Measurements from ENCODE around the gene SLC18A3.

DNA sequence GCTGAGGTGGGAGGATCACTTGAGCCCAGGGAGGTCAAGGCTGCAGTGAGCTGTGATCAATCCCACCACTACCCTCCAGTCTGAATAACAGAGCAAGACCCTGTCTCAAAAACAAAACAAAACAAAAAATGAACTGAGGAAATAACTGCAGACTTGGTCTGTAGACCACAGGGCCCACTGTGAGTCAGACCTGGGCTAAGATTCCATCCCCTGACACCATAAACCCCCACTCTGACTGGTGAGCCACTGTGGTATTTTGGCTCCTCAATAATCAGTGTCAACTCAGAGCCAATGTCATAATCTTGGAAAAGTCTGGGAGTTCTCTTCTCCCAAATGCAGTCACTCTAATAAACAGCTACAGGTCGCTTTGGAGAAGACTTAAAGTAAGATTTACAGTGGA is 47.2 kb upstream of the SLC18A3 start:
- TF ChIP-seq, protein P1, sequence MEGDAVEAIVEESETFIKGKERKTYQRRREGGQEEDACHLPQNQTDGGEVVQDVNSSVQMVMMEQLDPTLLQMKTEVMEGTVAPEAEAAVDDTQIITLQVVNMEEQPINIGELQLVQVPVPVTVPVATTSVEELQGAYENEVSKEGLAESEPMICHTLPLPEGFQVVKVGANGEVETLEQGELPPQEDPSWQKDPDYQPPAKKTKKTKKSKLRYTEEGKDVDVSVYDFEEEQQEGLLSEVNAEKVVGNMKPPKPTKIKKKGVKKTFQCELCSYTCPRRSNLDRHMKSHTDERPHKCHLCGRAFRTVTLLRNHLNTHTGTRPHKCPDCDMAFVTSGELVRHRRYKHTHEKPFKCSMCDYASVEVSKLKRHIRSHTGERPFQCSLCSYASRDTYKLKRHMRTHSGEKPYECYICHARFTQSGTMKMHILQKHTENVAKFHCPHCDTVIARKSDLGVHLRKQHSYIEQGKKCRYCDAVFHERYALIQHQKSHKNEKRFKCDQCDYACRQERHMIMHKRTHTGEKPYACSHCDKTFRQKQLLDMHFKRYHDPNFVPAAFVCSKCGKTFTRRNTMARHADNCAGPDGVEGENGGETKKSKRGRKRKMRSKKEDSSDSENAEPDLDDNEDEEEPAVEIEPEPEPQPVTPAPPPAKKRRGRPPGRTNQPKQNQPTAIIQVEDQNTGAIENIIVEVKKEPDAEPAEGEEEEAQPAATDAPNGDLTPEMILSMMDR (IDR thresholded peaks at IDR 0.05; ENCODE audit: poor library complexity): no peak
- TF ChIP-seq EZH2 (IDR thresholded peaks at IDR 0.05; ENCODE audit: borderline replicate concordance): no peak
- TF ChIP-seq EZH2phosphoT487 (IDR thresholded peaks at IDR 0.05; ENCODE audit: low read depth, severe bottlenecking, unreplicated experiment): no peak
